HepG2 (cell line): ENCODE results near the gene ZBTB46. TPM values are rescaled to one million over a fixed set of nuclear protein-coding genes. Genes with fewer than 3 reads are reported as not detected.

Experiments
- ASH2L ChIP-seq: fragments of 300-600, 200-600 bp; sonication (generic); IDR thresholded peaks from 2 replicates; pipeline ENCODE4 v1.7.0; 2017; ENCODE audit warnings: low read depth, mild to moderate bottlenecking, moderate library complexity, mixed read lengths, low read length; ENCODE audit not compliant: insufficient read length
- CAMTA2 ChIP-seq: sonication (generic); formaldehyde crosslinking; IDR thresholded peaks from 2 replicates; pipeline ENCODE4 v1.4.0; 2020; ENCODE audit warnings: mild to moderate bottlenecking, missing genetic modification reagents, borderline replicate concordance
- CCDC6 ChIP-seq: sonication (generic); formaldehyde crosslinking; IDR thresholded peaks from 2 replicates; pipeline ENCODE4 v1.8.1; 2022; ENCODE audit warnings: mild to moderate bottlenecking, missing genetic modification reagents, moderate library complexity
- FOXC1 ChIP-seq: sonication (generic); formaldehyde crosslinking; IDR thresholded peaks from 2 replicates; pipeline ENCODE4 v1.8.0; 2022; ENCODE audit warnings: mild to moderate bottlenecking, missing genetic modification reagents, borderline replicate concordance
- FOXK1 ChIP-seq: sonication (generic); formaldehyde crosslinking; IDR thresholded peaks from 2 replicates; pipeline ENCODE4 v1.4.0; 2020; ENCODE audit warnings: low read depth, missing genetic modification reagents, borderline replicate concordance
- GPBP1L1 ChIP-seq: sonication (generic); formaldehyde crosslinking; IDR thresholded peaks from 2 replicates; pipeline ENCODE4 v1.5.0; 2020; ENCODE audit warnings: mild to moderate bottlenecking, missing genetic modification reagents
- GTF2F1 ChIP-seq: fragments of 150-350 bp; IDR thresholded peaks from 2 replicates; pipeline ENCODE4 v1.6.1; 2014; ENCODE audit warnings: low read length
- HNRNPLL ChIP-seq: fragments of 200-400 bp; formaldehyde crosslinking; IDR thresholded peaks from 2 replicates; pipeline ENCODE4 v1.6.1; 2017; ENCODE audit warnings: mild to moderate bottlenecking, low read depth, low read length; ENCODE audit not compliant: poor library complexity, severe bottlenecking
- ISL2 ChIP-seq: sonication (generic); formaldehyde crosslinking; IDR thresholded peaks from 2 replicates; pipeline ENCODE4 v1.5.0; 2020; ENCODE audit warnings: missing genetic modification reagents
- NR2F2 ChIP-seq: IDR thresholded peaks from 2 replicates; pipeline ENCODE4 v1.6.1; 2012; ENCODE audit warnings: low read depth, inconsistent platforms, borderline replicate concordance
- RFX5 ChIP-seq: IDR thresholded peaks from 2 replicates; pipeline ENCODE4 v1.6.1; 2011; ENCODE audit warnings: low read depth, low read length, improper control_type of control experiment
- SIN3A ChIP-seq: IDR thresholded peaks from 2 replicates; pipeline ENCODE4 v1.6.1; 2011; ENCODE audit warnings: low read depth, mild to moderate bottlenecking, control low read depth, low read length, borderline replicate concordance
- SMC3 ChIP-seq: IDR thresholded peaks from 2 replicates; pipeline ENCODE4 v1.6.1; 2011; ENCODE audit warnings: low read length, improper control_type of control experiment
- STAT6 ChIP-seq: sonication (generic); formaldehyde crosslinking; IDR thresholded peaks from 2 replicates; pipeline ENCODE4 v1.4.0; 2020; ENCODE audit warnings: missing genetic modification reagents, mild to moderate bottlenecking, borderline replicate concordance
- TAF15 ChIP-seq: fragments of 200-400 bp; formaldehyde crosslinking; IDR thresholded peaks from one replicate; pipeline ENCODE4 v1.6.1; 2018; ENCODE audit warnings: mild to moderate bottlenecking, low read depth, low read length; ENCODE audit not compliant: poor library complexity, severe bottlenecking
- U2AF1 ChIP-seq: fragments of 200-400 bp; formaldehyde crosslinking; optimal IDR thresholded peaks from 2 replicates; pipeline ENCODE3; 2017; ENCODE audit warnings: mild to moderate bottlenecking, low read depth, low read length
- ZBTB21 ChIP-seq: sonication (generic); formaldehyde crosslinking; IDR thresholded peaks from 2 replicates; pipeline ENCODE4 v1.4.0; 2020; ENCODE audit warnings: missing genetic modification reagents
- ZBTB33 ChIP-seq: sonication (generic); formaldehyde crosslinking; IDR thresholded peaks from 2 replicates; pipeline ENCODE4 v1.4.0; 2020; ENCODE audit warnings: missing genetic modification reagents
- ZBTB46 ChIP-seq: sonication (generic); formaldehyde crosslinking; IDR thresholded peaks from 2 replicates; pipeline ENCODE4 v1.4.0; 2020; ENCODE audit warnings: mild to moderate bottlenecking, missing genetic modification reagents, borderline replicate concordance
- ZEB1 ChIP-seq: IDR thresholded peaks from 2 replicates; pipeline ENCODE4 v1.6.1; 2012; ENCODE audit warnings: mild to moderate bottlenecking, low read depth, inconsistent platforms; ENCODE audit not compliant: insufficient replicate concordance
- ZNF230 ChIP-seq: sonication (generic); formaldehyde crosslinking; IDR thresholded peaks from 2 replicates; pipeline ENCODE4 v1.4.0; 2020; ENCODE audit warnings: mild to moderate bottlenecking, missing genetic modification reagents
- ZNF569 ChIP-seq: sonication (generic); formaldehyde crosslinking; IDR thresholded peaks from 2 replicates; pipeline ENCODE4 v1.5.0; 2020; ENCODE audit warnings: mild to moderate bottlenecking, missing genetic modification reagents, moderate library complexity, borderline replicate concordance
- ZNF878 ChIP-seq: sonication (generic); formaldehyde crosslinking; IDR thresholded peaks from 2 replicates; pipeline ENCODE4 v1.8.1; 2023; ENCODE audit warnings: mild to moderate bottlenecking, missing genetic modification reagents, moderate library complexity
- polyA plus RNA-seq, 8 experiments: library from polyadenylated mRNA; depleted of rRNA in 3 of 8; stranded (reverse) in 7 of 8; unstranded in 1 of 8; fragments of >200 nt; fragmentation: Illumina TruSeq in 4 of 8; extraction: Trizol in 4 of 8; gene quantifications; 2 replicates each; pipeline versions ENCODE4 v1.2.1 to v1.2.3, GENCODE V29; 2011 to 2016; ENCODE audit warnings: low read depth in 4 of 8, missing spikeins in 1 of 8, mixed read lengths in 1 of 8; ENCODE audit not compliant: insufficient read depth in 1 of 8
- total RNA-seq, 5 experiments: library from RNA; depleted of rRNA; stranded (reverse); fragments of >200 nt; fragmentation: Illumina TruSeq; extraction: Trizol; gene quantifications; 2 replicates each; pipeline ENCODE4 v1.2.3, GENCODE V29; 2016; ENCODE audit warnings: low read depth in 1 of 5

The ZBTB46 gene
- total and polyA plus RNA-seq, 2 of the 13 experiments (the other 11 are each of a cell fraction or from before 2014, with no cell fraction given), result 1.6 to 13.5 TPM

- TF ChIP-seq CCDC6, result no peak
- TF ChIP-seq ISL2 (CRISPR knock-in tag), result 0 out of 2 replicates have a peak, but pooled peaks have one; percentile 47
- no peak for TF ChIP-seq ZNF230 (CRISPR knock-in tag)
- TF ChIP-seq FOXK1 (CRISPR knock-in tag), result no peak
- no peak for TF ChIP-seq STAT6
- TF ChIP-seq ZBTB33 (CRISPR knock-in tag), result no peak; the same call in 1 of the 2 replicates
- TF ChIP-seq SIN3A, result no peak
- TF ChIP-seq ZNF569 (CRISPR knock-in tag), result no peak
- TF ChIP-seq GPBP1L1 (CRISPR knock-in tag), result no peak
- TF ChIP-seq ZBTB46, result no peak
- TF ChIP-seq ASH2L, result no peak
- TF ChIP-seq ZBTB21 (CRISPR knock-in tag), result no peak
- TF ChIP-seq RFX5, result no peak
- TF ChIP-seq ZNF878 (CRISPR knock-in tag), result no peak
- no peak for TF ChIP-seq ZEB1
- no peak for TF ChIP-seq SMC3
- peak; percentile 56; the same call in 1 of the 2 replicates for TF ChIP-seq NR2F2
- no peak for TF ChIP-seq U2AF1
- no peak for TF ChIP-seq TAF15
- no peak for TF ChIP-seq GTF2F1
- TF ChIP-seq HNRNPLL, result peak; percentile 40
- no peak for TF ChIP-seq CAMTA2 (CRISPR knock-in tag)
- no peak for TF ChIP-seq FOXC1 (CRISPR knock-in tag)
Measured at GRCh38 chr20:63846128-63846771, 15.2 kb upstream of the ZBTB46 start (continued).
